Rectal smooth muscle tissue (tissue), 1 donor: ENCODE results near the gene PFDN6.

Source experiments
- H3K27ac ChIP-seq: one replicate; pipeline ENCODE4 v1.7.0; 2013; ENCODE audit warnings: low read depth, low read length, inconsistent platforms
- H3K27me3 ChIP-seq: one replicate; pipeline ENCODE4 v1.7.0; 2013; ENCODE audit warnings: low read length; ENCODE audit not compliant: control insufficient read depth, insufficient read depth
- H3K36me3 ChIP-seq: one replicate; pipeline ENCODE4 v1.7.0; 2013; ENCODE audit warnings: low read length; ENCODE audit not compliant: control insufficient read depth, insufficient read depth
- H3K4me1 ChIP-seq: one replicate; pipeline ENCODE4 v1.7.0; 2013; ENCODE audit warnings: low read length; ENCODE audit not compliant: control insufficient read depth, insufficient read depth
- H3K4me3 ChIP-seq: one replicate; pipeline ENCODE4 v1.7.0; 2013; ENCODE audit warnings: low read length
- H3K9ac ChIP-seq: one replicate; pipeline ENCODE4 v1.7.0; 2013; ENCODE audit warnings: low read length

PFDN6 gene

DNA sequence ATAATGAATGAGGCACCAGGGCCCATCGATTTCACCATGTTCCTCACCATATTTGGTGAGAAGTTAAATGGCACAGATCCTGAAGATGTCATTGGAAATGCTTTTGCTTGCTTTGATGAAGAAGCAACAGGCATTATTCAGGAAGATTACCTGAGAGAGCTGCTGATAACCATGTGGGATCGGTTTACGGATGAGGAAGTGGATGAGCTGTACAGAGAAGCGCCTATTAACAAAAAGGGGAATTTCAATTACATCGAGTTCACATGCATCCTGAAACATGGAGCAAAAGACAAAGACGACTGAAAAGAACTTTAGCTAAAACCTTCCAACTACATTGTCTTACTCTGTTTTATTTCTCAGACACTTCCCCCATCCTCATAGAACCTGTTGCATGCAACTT is 49.8 kb downstream of the PFDN6 start:
- no peak overlapping the region for H3K27ac ChIP-seq
- no peaks in the 10 kb centered on the region for H3K27me3 ChIP-seq
- H3K4me3 ChIP-seq = no peak overlapping the region
- no peaks in the 10 kb centered on the region for H3K4me1 ChIP-seq
- no peak overlapping the region for H3K9ac ChIP-seq
- no peaks in the 10 kb centered on the region for H3K36me3 ChIP-seq
